Measurements from ENCODE around the gene TEX9. TPM values are rescaled to one million over a fixed set of nuclear protein-coding genes. Genes with fewer than 3 reads are reported as not detected.

The TEX9 gene
- total and polyA plus RNA-seq, 3 donors from 2014 or later: 9.9 to 37.7 (median 20.4) TPM

- no peaks in the 10 kb centered on the region for H3K27me3 ChIP-seq
- no peak overlapping the region for H3K4me3 ChIP-seq
- 79 to 85% methylated on average over 4 of the region's 4 CpGs for WGBS, 2 donors
- no peaks in the 10 kb centered on the region for H3K9me3 ChIP-seq
- no peak overlapping the region for H3K27ac ChIP-seq
- no peaks in the 10 kb centered on the region for H3K4me1 ChIP-seq
- intact Hi-C loops (cut with DNase I; ENCODE audit: low total_unique reads): no loop called here
- H3K36me3 ChIP-seq (ENCODE audit: low read depth, missing control alignments): no peaks in the 10 kb centered on the region
- TF ChIP-seq POLR2A (IDR thresholded peaks at IDR 0.05) (no peak), CTCF (IDR thresholded peaks at IDR 0.05) (no peak)
- DNase-seq: no peak
Observed at GRCh38 chr15:56339594-56339993, 25.6 kb upstream of the TEX9 start.

DNA sequence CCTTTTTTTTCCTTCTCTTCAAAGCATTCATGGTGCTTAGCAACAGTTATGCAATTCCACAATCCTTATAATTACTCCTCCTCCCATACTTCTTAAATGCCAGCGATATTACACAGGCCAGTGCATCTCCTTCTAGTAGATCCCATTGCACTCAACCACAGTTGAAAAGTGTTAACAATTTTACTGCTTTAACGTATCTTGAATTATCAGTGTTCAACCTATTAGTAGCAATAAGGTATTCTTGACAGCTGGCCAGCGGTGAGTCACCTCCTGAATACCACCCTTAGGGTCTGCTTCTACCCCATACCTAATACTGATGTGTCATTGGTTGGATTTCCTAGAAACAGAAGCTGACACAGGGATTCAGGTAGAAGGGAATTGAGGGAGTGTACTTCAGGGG, 24.0 kb upstream of the TEX9 start:
- H3K9me3 ChIP-seq: no peaks in the 10 kb centered on the region
- H3K27me3 ChIP-seq: no peaks in the 10 kb centered on the region
- no peak for DNase-seq
- no peaks in the 10 kb centered on the region for H3K36me3 ChIP-seq (ENCODE audit: low read depth, missing control alignments)
- WGBS, 2 donors: 88 to 95% methylated on average over 3 of the region's 3 CpGs
- TF ChIP-seq POLR2A (IDR thresholded peaks at IDR 0.05) (no peak), CTCF (IDR thresholded peaks at IDR 0.05) (no peak)
- intact Hi-C loops (cut with DNase I; ENCODE audit: low total_unique reads): no loop called here
- no peak overlapping the region for H3K27ac ChIP-seq
- H3K4me1 ChIP-seq: no peaks in the 10 kb centered on the region
- H3K4me3 ChIP-seq: no peak overlapping the region

DNA sequence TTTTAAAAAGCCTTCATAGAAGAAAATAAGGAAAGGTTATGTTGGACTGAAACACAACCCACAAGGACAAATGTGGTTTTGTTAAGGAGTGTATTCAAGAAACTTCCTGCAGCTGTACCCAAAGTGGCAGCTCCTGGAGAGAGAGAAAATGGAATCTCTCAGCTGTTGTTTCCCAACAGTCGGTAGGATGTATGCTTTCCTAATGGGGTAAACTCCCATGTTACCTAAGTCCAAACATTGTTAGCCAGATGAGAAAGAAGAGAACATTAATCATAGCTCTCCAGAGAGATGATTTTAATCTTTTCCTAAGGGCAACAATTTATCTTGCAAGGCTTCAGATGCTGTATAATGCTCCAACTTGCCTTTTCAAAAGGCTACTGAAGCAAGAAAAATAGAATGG, 22.6 kb upstream of the TEX9 start:
- no peak overlapping the region for H3K4me3 ChIP-seq
- no peak overlapping the region for H3K27ac ChIP-seq
- H3K4me1 ChIP-seq: no peaks in the 10 kb centered on the region
- intact Hi-C loops (cut with DNase I; ENCODE audit: low total_unique reads): no loop called here
- H3K27me3 ChIP-seq: no peaks in the 10 kb centered on the region
- TF ChIP-seq CTCF (IDR thresholded peaks at IDR 0.05) (no peak), POLR2A (IDR thresholded peaks at IDR 0.05) (no peak)
- no peaks in the 10 kb centered on the region for H3K9me3 ChIP-seq
- WGBS, 2 donors: 50 to 53% methylated on average over 1 of the region's 1 CpG
- DNase-seq: no peak
- no peaks in the 10 kb centered on the region for H3K36me3 ChIP-seq (ENCODE audit: low read depth, missing control alignments)

GRCh38 chr15:56343879-56344278, 21.3 kb upstream of the TEX9 start:
- DNase-seq: no peak
- Histone ChIP-seq H3K27ac (no peak overlapping the region), H3K4me1 (no peaks in the 10 kb centered on the region), H3K36me3 (ENCODE audit: low read depth, missing control alignments) (no peaks in the 10 kb centered on the region), H3K9me3 (no peaks in the 10 kb centered on the region), H3K27me3 (no peaks in the 10 kb centered on the region), H3K4me3 (no peak overlapping the region)
- TF ChIP-seq POLR2A (IDR thresholded peaks at IDR 0.05): no peak
- TF ChIP-seq CTCF (IDR thresholded peaks at IDR 0.05): no peak
- intact Hi-C loops (cut with DNase I; ENCODE audit: low total_unique reads): no loop called here
- WGBS, 2 donors: 82 to 88% methylated on average over 2 of the region's 2 CpGs

DNA sequence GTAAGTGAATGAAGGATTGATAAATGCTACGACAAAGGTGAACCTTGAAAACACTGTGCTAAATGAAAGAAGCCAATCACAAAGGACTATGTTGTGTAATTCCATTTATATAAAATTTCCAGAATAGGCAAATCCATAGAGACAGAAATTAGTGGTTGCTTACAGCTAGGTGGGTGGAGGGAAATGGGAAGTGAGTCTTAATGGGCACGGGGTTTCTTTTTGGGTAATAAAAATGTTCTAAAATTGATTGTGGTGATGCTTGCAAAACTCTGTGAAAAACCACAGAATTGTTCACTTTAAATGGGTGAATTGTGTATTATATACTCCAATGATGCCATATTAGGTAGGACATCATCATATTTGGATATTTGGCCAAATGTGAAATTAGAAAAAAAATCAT, 20.9 kb upstream of the TEX9 start:
- Histone ChIP-seq H3K9me3 (no peaks in the 10 kb centered on the region), H3K4me1 (no peaks in the 10 kb centered on the region), H3K27ac (no peak overlapping the region), H3K36me3 (ENCODE audit: low read depth, missing control alignments) (no peaks in the 10 kb centered on the region), H3K27me3 (no peaks in the 10 kb centered on the region), H3K4me3 (no peak overlapping the region)
- no peak for DNase-seq
- 92 to 93% methylated on average over 2 of the region's 2 CpGs for WGBS, 2 donors
- no peak for TF ChIP-seq POLR2A (IDR thresholded peaks at IDR 0.05)
- no peak for TF ChIP-seq CTCF (IDR thresholded peaks at IDR 0.05)
- intact Hi-C loops (cut with DNase I; ENCODE audit: low total_unique reads): no loop called here

All from testis (tissue), 3 donors.